ENCODE data around the gene KRT37.
"Not testable (repeated sequence)": the region's sequence is repeated elsewhere in the genome, so short reads cannot be mapped to it uniquely, and the experiment has no call there.

Gene KRT37

GRCh38 chr17:41439375-41439774 lies 15.0 kb upstream of the KRT37 start:
- TF ChIP-seq CTCF (IDR thresholded peaks at IDR 0.05; ENCODE audit: insufficient read depth, low read depth, low read length, missing control alignments), result no peak
- no peak for DNase-seq (ENCODE audit: low read depth)
- H3K4me3 ChIP-seq (ENCODE audit: low read depth, low read length), result no peak overlapping the region

GRCh38 chr17:41437769-41438168 lies 13.4 kb upstream of the KRT37 start:
- no peak for TF ChIP-seq CTCF (IDR thresholded peaks at IDR 0.05; ENCODE audit: insufficient read depth, low read depth, low read length, missing control alignments)
- DNase-seq (ENCODE audit: low read depth), result no peak
- H3K4me3 ChIP-seq (ENCODE audit: low read depth, low read length), result no peak overlapping the region

- H3K4me3 ChIP-seq (ENCODE audit: low read depth, low read length), result no peak overlapping the region
- no peak for DNase-seq (ENCODE audit: low read depth)
- no peak for TF ChIP-seq CTCF (IDR thresholded peaks at IDR 0.05; ENCODE audit: insufficient read depth, low read depth, low read length, missing control alignments)
Measured at GRCh38 chr17:41437254-41437653, 12.9 kb upstream of the KRT37 start.

GRCh38 chr17:41434415-41434814 lies 10.0 kb upstream of the KRT37 start:
- H3K4me3 ChIP-seq (ENCODE audit: low read depth, low read length), result no peak overlapping the region
- TF ChIP-seq CTCF (IDR thresholded peaks at IDR 0.05; ENCODE audit: insufficient read depth, low read depth, low read length, missing control alignments), result no peak
- no peak for DNase-seq (ENCODE audit: low read depth)

GRCh38 chr17:41434005-41434404 lies 9.6 kb upstream of the KRT37 start:
- no peak for TF ChIP-seq CTCF (IDR thresholded peaks at IDR 0.05; ENCODE audit: insufficient read depth, low read depth, low read length, missing control alignments)
- no peak for DNase-seq (ENCODE audit: low read depth)
- H3K4me3 ChIP-seq (ENCODE audit: low read depth, low read length), result no peak overlapping the region

GRCh38 chr17:41433586-41433985 lies 9.2 kb upstream of the KRT37 start:
- no peak for DNase-seq (ENCODE audit: low read depth)
- no peak for TF ChIP-seq CTCF (IDR thresholded peaks at IDR 0.05; ENCODE audit: insufficient read depth, low read depth, low read length, missing control alignments)
- no peak overlapping the region for H3K4me3 ChIP-seq (ENCODE audit: low read depth, low read length)

- not testable (repeated sequence) for DNase-seq (ENCODE audit: low read depth); H3K4me3 ChIP-seq (ENCODE audit: low read depth, low read length)
Measured at GRCh38 chr17:41430376-41430775, 6.0 kb upstream of the KRT37 start.

- no peak overlapping the region for H3K4me3 ChIP-seq (ENCODE audit: low read depth, low read length)
- no peak for TF ChIP-seq CTCF (IDR thresholded peaks at IDR 0.05; ENCODE audit: insufficient read depth, low read depth, low read length, missing control alignments)
- DNase-seq (ENCODE audit: low read depth), result no peak
Measured at GRCh38 chr17:41429667-41430066, 5.3 kb upstream of the KRT37 start.
